Fibroblast of lung (primary cell): ENCODE results near the gene P2RY13. TPM values are rescaled to one million over a fixed set of nuclear protein-coding genes. Genes with fewer than 3 reads are reported as not detected.

Experiments used
- DNase-seq, 2 donors: peaks; one replicate each; pipeline versions ENCODE4 v3.0.0 to v3.0.0-alpha.2; 2010; ENCODE audit warnings: low read depth in 2 of 2
- H2AFZ ChIP-seq: 2 replicates; pipeline ENCODE4 v1.5.1; 2012; ENCODE audit warnings: low read length, control low read depth, inconsistent platforms
- H3K27ac ChIP-seq: 2 replicates; pipeline ENCODE4 v1.5.1; 2011; ENCODE audit warnings: low read length, control low read depth; ENCODE audit not compliant: insufficient read depth
- H3K27me3 ChIP-seq: 2 replicates; pipeline ENCODE4 v1.5.1; 2011; ENCODE audit warnings: mild to moderate bottlenecking, low read length; ENCODE audit not compliant: control insufficient read depth, insufficient read depth
- H3K36me3 ChIP-seq: 2 replicates; pipeline ENCODE4 v1.5.1; 2011; ENCODE audit warnings: low read length; ENCODE audit not compliant: control insufficient read depth, insufficient read depth
- H3K4me1 ChIP-seq: 2 replicates; pipeline ENCODE4 v1.5.1; 2011; ENCODE audit warnings: low read length; ENCODE audit not compliant: control insufficient read depth, insufficient read depth; ENCODE audit errors: extremely low read depth
- H3K4me2 ChIP-seq: 2 replicates; pipeline ENCODE4 v1.5.1; 2011; ENCODE audit warnings: low read length, control low read depth; ENCODE audit not compliant: insufficient read depth; ENCODE audit errors: extremely low read depth
- H3K4me3 ChIP-seq, 4 experiments: fragments of 200-600 bp in 1 of 4; sonication (generic) in 1 of 4; replicated peaks in 1 of 4; 2 replicates each; pipeline ENCODE4 v1.5.1; 2011 to 2016; ENCODE audit warnings: low read length in 4 of 4, low read depth in 3 of 4, mild to moderate bottlenecking in 3 of 4, control low read depth in 2 of 4, inconsistent platforms in 1 of 4, mixed read lengths in 1 of 4; ENCODE audit not compliant: insufficient read depth in 1 of 4; ENCODE audit errors: control extremely low read depth in 1 of 4
- H3K79me2 ChIP-seq: 2 replicates; pipeline ENCODE4 v1.5.1; 2012; ENCODE audit warnings: mild to moderate bottlenecking, low read length, inconsistent platforms; ENCODE audit not compliant: control insufficient read depth, insufficient read depth
- H3K9ac ChIP-seq: 2 replicates; pipeline ENCODE4 v1.5.1; 2011; ENCODE audit warnings: mild to moderate bottlenecking, low read length, control low read depth; ENCODE audit not compliant: insufficient read depth
- H3K9me3 ChIP-seq: 2 replicates; pipeline ENCODE4 v1.5.1; 2012; ENCODE audit warnings: low read depth, low read length; ENCODE audit not compliant: control insufficient read depth, insufficient read depth
- H4K20me1 ChIP-seq: 2 replicates; pipeline ENCODE4 v1.5.1; 2011; ENCODE audit warnings: low read length; ENCODE audit not compliant: control insufficient read depth, insufficient read depth; ENCODE audit errors: extremely low read depth
- EZH2 ChIP-seq: IDR thresholded peaks from 2 replicates; pipeline ENCODE4 v1.5.1; 2012; ENCODE audit warnings: low read length, control low read depth, mild to moderate bottlenecking; ENCODE audit errors: missing control alignments
- polyA plus RNA-seq, 2 donors: library from polyadenylated mRNA; depleted of rRNA in 1 of 2; stranded (reverse) in 1 of 2; unstranded in 1 of 2; fragments of >200 nt; gene quantifications; 2 replicates each; pipeline ENCODE4 v1.2.1, GENCODE V29; 2011 to 2012; ENCODE audit warnings: missing spikeins in 1 of 2
- total RNA-seq: library from RNA; depleted of rRNA; stranded (reverse); fragments of >200 nt; gene quantifications from 2 replicates; pipeline ENCODE4 v1.2.1, GENCODE V29; 2014
- TF ChIP-seq, protein P1 (sequence below), 2 donors: IDR thresholded peaks in 1 of 2; conservative IDR thresholded peaks in 1 of 2; 1 replicate in 1 of 2; 2 replicates in 1 of 2; pipeline ENCODE4 v1.5.1; 2011 to 2012; ENCODE audit warnings: low read length in 2 of 2, control low read depth in 1 of 2, inconsistent platforms in 1 of 2, low read depth in 1 of 2, mild to moderate bottlenecking in 1 of 2

The P2RY13 gene
- total and polyA plus RNA-seq, 2 donors (not counting 1 experiment from before 2014, with no cell fraction given) = 0.03 TPM; not detected in 1

DNA sequence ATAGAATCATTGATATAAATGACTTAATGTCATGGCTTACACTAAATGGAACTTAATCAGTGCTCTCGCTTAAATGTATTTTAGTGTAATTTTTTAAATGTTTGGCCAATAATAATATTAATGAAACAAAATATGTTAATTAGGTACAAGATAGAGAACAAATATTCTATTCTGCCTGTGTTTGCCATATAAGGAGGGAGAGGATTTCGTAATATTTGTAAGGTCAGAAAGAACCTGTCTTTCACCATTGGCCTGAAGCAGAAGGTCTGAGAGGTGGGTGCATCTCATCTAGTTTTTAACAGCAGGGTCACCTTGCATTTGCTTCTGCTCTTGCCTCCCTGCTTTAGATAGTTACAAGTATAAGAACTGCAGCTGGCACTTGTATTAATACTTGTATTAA lies 15.2 kb downstream of the P2RY13 start:
- Histone ChIP-seq H3K4me2 (no peak overlapping the region), H2AFZ (no peak overlapping the region), H3K36me3 (no peaks in the 10 kb centered on the region), H4K20me1 (no peaks in the 10 kb centered on the region), H3K9ac (no peak overlapping the region), H3K4me3 (no peak overlapping the region), H3K79me2 (no peaks in the 10 kb centered on the region), H3K4me1 (peaks cover 4% of the 10 kb centered on the region), H3K27me3 (no peaks in the 10 kb centered on the region), H3K9me3 (no peaks in the 10 kb centered on the region), H3K27ac (no peak overlapping the region)
- no peak for DNase-seq
- TF ChIP-seq EZH2 = no peak
- TF ChIP-seq, protein P1, sequence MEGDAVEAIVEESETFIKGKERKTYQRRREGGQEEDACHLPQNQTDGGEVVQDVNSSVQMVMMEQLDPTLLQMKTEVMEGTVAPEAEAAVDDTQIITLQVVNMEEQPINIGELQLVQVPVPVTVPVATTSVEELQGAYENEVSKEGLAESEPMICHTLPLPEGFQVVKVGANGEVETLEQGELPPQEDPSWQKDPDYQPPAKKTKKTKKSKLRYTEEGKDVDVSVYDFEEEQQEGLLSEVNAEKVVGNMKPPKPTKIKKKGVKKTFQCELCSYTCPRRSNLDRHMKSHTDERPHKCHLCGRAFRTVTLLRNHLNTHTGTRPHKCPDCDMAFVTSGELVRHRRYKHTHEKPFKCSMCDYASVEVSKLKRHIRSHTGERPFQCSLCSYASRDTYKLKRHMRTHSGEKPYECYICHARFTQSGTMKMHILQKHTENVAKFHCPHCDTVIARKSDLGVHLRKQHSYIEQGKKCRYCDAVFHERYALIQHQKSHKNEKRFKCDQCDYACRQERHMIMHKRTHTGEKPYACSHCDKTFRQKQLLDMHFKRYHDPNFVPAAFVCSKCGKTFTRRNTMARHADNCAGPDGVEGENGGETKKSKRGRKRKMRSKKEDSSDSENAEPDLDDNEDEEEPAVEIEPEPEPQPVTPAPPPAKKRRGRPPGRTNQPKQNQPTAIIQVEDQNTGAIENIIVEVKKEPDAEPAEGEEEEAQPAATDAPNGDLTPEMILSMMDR (conservative IDR thresholded peaks at IDR 0.05 in 1 of 2, IDR thresholded peaks at IDR 0.05 in 1 of 2; ENCODE audit: low read depth in 1 of 2, low read length in 2 of 2) = no peak

DNA sequence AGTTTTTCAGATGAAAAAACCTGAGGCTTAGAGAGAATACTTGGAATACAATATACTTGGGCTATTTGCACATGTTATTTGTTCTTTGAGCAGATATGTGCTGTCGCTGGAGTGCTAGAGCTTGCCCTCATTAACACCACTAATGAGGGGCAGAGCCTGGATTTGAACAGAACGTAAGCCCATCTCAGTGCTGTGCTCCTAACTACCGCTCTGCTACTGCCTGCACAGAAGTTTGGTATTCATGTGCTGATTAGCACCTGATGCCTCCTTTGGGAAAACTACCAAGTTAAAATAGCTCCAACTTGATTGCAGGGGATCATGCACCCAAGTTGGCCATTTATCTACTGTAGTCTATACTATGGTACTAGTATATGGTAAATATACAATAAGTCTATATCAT lies 16.4 kb downstream of the P2RY13 start:
- no peak for DNase-seq
- no peak overlapping the region for H3K9ac ChIP-seq
- no peak for TF ChIP-seq EZH2
- TF ChIP-seq, protein P1 (conservative IDR thresholded peaks at IDR 0.05 in 1 of 2, IDR thresholded peaks at IDR 0.05 in 1 of 2; ENCODE audit: low read depth in 1 of 2, low read length in 2 of 2) = no peak
- H3K4me1 ChIP-seq = no peaks in the 10 kb centered on the region
- H3K4me3 ChIP-seq = no peak overlapping the region
- H3K27me3 ChIP-seq = no peaks in the 10 kb centered on the region
- no peak overlapping the region for H3K4me2 ChIP-seq
- H2AFZ ChIP-seq = no peak overlapping the region
- no peaks in the 10 kb centered on the region for H4K20me1 ChIP-seq
- no peaks in the 10 kb centered on the region for H3K79me2 ChIP-seq
- H3K36me3 ChIP-seq = no peaks in the 10 kb centered on the region
- H3K27ac ChIP-seq = no peak overlapping the region
- no peaks in the 10 kb centered on the region for H3K9me3 ChIP-seq

DNA sequence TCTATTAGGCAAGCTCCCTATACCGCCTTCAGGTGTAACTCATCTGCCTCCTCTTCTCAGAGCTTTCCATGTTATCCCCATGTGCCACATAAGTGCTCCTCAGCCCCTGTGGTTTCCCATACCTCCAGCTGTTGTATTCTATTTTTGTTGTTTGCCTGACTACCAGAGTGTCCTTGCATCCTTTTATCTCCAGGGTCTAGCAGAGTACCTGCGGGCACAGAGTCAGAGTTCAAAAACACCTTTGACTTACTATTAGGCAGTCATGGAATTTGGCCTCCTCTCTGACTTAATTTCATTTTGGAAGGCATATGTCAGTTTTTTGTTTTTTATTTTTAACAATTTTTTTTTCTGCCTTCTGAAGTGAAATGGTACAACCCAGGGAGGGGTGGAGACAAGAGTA lies 19.8 kb downstream of the P2RY13 start:
- H3K4me3 ChIP-seq = no peak overlapping the region
- H3K9me3 ChIP-seq = no peaks in the 10 kb centered on the region
- DNase-seq = no peak
- no peaks in the 10 kb centered on the region for H3K79me2 ChIP-seq
- no peaks in the 10 kb centered on the region for H3K36me3 ChIP-seq
- H2AFZ ChIP-seq = no peak overlapping the region
- H4K20me1 ChIP-seq = no peaks in the 10 kb centered on the region
- H3K27ac ChIP-seq = no peak overlapping the region
- H3K4me2 ChIP-seq = no peak overlapping the region
- no peaks in the 10 kb centered on the region for H3K27me3 ChIP-seq
- H3K9ac ChIP-seq = no peak overlapping the region
- no peak for TF ChIP-seq EZH2
- TF ChIP-seq, protein P1 (conservative IDR thresholded peaks at IDR 0.05 in 1 of 2, IDR thresholded peaks at IDR 0.05 in 1 of 2; ENCODE audit: low read depth in 1 of 2, low read length in 2 of 2) = no peak
- H3K4me1 ChIP-seq = peaks cover 21% of the 10 kb centered on the region
